ENCODE data around the gene SLC34A1. TPM values are rescaled to one million over a fixed set of nuclear protein-coding genes. Genes with fewer than 3 reads are reported as not detected.

The SLC34A1 gene
- total and polyA plus RNA-seq, 2 donors (not counting 1 experiment from before 2014, with no cell fraction given) = 0.06 TPM; not detected in 1

DNA sequence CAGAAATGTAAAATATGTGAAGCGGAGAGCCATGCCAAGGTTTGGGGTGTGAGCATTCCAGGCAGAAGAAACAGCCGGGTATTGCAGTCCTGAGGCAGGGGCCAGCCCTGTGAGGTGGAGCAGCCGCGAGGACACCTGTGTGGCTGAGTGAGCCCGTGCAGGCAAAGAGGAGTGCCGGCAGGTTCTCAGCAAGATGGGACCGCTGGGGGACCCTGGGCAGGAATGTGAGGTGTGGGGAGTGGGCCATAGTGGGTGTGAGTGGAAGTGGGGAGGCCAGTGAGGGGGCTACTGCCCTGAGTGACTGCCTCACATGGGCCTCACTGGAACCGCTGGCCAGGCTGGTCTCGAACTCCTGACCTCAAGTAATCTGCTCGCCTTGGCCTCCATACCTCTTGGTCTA, 54.2 kb downstream of the SLC34A1 start:
- DNase-seq (no peak), ATAC-seq (ENCODE audit: low read depth) (no peak)
- H3K27me3 Mint-ChIP-seq = no peaks in the 10 kb centered on the region
- Histone ChIP-seq H3K27me3 (replicated peaks in 1 of 4; ENCODE audit: control extremely low read depth in 1 of 4, control insufficient read depth in 3 of 4, insufficient read depth in 4 of 4, low read length in 3 of 4) (no peaks in the 10 kb centered on the region), H3K79me2 (ENCODE audit: control insufficient read depth, insufficient read depth, low read length) (peaks cover 39% of the 10 kb centered on the region), H3K36me3 (replicated peaks in 1 of 2; ENCODE audit: control extremely low read depth in 1 of 2, control insufficient read depth in 1 of 2, extremely low read depth in 1 of 2, insufficient read depth in 2 of 2, low read length in 1 of 2) (peaks cover 4 to 90% of the 10 kb centered on the region in 2 experiments), H3K4me2 (replicated peaks; ENCODE audit: low read depth, low read length, poor library complexity, severe bottlenecking) (no peak overlapping the region), H2AFZ (ENCODE audit: insufficient read depth, low read depth, low read length, poor library complexity, severe bottlenecking) (no peak overlapping the region), H3K9me3 (ENCODE audit: control extremely low read depth in 1 of 3, control insufficient read depth in 2 of 3, insufficient read depth in 1 of 3, low read length in 2 of 3) (no peaks in the 10 kb centered on the region), H3K4me3 (ENCODE audit: control extremely low read depth in 1 of 5, extremely low read depth in 1 of 5, insufficient read depth in 1 of 5, low read depth in 2 of 5, low read length in 4 of 5) (no peak overlapping the region), H3K27ac (ENCODE audit: low read length in 2 of 2) (no peak overlapping the region), H3K4me1 (ENCODE audit: control insufficient read depth in 2 of 2, insufficient read depth in 2 of 2, low read length in 2 of 2) (peaks cover 0 to 19% of the 10 kb centered on the region in 2 donors), H4K20me1 (ENCODE audit: control insufficient read depth, insufficient read depth, low read length, poor library complexity, severe bottlenecking) (peaks cover 98% of the 10 kb centered on the region), H3K9ac (ENCODE audit: low read length) (no peak overlapping the region)
- TF ChIP-seq, protein P1, sequence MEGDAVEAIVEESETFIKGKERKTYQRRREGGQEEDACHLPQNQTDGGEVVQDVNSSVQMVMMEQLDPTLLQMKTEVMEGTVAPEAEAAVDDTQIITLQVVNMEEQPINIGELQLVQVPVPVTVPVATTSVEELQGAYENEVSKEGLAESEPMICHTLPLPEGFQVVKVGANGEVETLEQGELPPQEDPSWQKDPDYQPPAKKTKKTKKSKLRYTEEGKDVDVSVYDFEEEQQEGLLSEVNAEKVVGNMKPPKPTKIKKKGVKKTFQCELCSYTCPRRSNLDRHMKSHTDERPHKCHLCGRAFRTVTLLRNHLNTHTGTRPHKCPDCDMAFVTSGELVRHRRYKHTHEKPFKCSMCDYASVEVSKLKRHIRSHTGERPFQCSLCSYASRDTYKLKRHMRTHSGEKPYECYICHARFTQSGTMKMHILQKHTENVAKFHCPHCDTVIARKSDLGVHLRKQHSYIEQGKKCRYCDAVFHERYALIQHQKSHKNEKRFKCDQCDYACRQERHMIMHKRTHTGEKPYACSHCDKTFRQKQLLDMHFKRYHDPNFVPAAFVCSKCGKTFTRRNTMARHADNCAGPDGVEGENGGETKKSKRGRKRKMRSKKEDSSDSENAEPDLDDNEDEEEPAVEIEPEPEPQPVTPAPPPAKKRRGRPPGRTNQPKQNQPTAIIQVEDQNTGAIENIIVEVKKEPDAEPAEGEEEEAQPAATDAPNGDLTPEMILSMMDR (IDR thresholded peaks at IDR 0.05) = no peak
- TF ChIP-seq EZH2 (IDR thresholded peaks at IDR 0.05; ENCODE audit: borderline replicate concordance, insufficient read depth, low read depth, low read length, poor library complexity, severe bottlenecking) = no peak
- H3K9me3 Mint-ChIP-seq (ENCODE audit: insufficient read depth) = no peaks in the 10 kb centered on the region
- intact Hi-C loops (cut with micrococcal nuclease) = no loop called here
- CTCF ChIA-PET = interaction anchor here (1.2 to 21.3 kb wide), 3 partner anchors 9 to 33 kb away, joined by 3 to 628 read pairs (median 143); partner anchors contain the start of genes F12, GRK6 and PFN3
- 98% methylated on average over 4 of the region's 10 CpGs for WGBS (ENCODE audit: insufficient coverage)
- H3K4me3 Mint-ChIP-seq = no peak overlapping the region
- H3K27ac Mint-ChIP-seq = peak overlapping the region; percentile 44
- peaks cover 18% of the 10 kb centered on the region for H3K4me1 Mint-ChIP-seq
- POLR2A ChIA-PET = no interaction called here

DNA sequence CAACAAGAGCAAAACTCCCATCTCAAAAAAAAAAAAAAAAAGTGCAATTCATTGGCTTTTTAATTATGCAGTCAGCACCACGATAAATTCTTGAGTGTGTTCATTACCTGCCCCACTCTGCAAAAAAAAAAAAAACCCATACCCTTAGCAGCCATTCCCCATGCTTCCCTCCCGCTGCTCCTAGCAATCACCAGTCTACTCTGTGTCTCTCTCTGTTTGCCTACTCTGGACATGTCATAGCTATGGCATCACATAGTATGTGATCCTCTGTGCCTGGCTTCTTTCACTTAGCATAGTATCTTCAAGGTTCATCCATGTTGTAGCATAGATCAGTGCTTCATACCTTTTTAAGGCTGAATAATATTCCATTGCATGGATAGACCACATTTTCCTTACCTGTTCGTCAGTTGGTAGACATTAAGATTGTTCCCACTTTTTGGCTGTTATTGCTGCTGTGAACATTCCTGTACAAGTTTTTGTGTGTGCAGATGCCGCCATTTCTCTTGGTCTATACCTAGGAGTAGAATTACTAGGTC, 55.4 kb downstream of the SLC34A1 start:
- peaks cover 4 to 82% of the 10 kb centered on the region in 2 experiments for H3K36me3 ChIP-seq (replicated peaks in 1 of 2; ENCODE audit: control extremely low read depth in 1 of 2, control insufficient read depth in 1 of 2, extremely low read depth in 1 of 2, insufficient read depth in 2 of 2, low read length in 1 of 2)
- Mint-ChIP-seq H3K27ac (peak overlapping the region; percentile 47), H3K27me3 (no peaks in the 10 kb centered on the region), H3K9me3 (ENCODE audit: insufficient read depth) (no peaks in the 10 kb centered on the region), H3K4me3 (no peak overlapping the region), H3K4me1 (peaks cover 22% of the 10 kb centered on the region)
- H3K27me3 ChIP-seq (replicated peaks in 1 of 4; ENCODE audit: control extremely low read depth in 1 of 4, control insufficient read depth in 3 of 4, insufficient read depth in 4 of 4, low read length in 3 of 4) = no peaks in the 10 kb centered on the region
- ChIA-PET CTCF (interaction anchor here (0.7 to 21.3 kb wide), 5 partner anchors 8 to 50 kb away, joined by 3 to 628 read pairs (median 3); partner anchors contain the start of genes F12, GRK6 and PFN3), POLR2A (interaction anchor here (10.8 kb wide), 1 partner anchor 8 kb away, joined by 103 read pairs; no protein-coding TSS in a partner anchor)
- 100% methylated on average over 2 of the region's 4 CpGs for WGBS (ENCODE audit: insufficient coverage)
- H3K4me2 ChIP-seq (replicated peaks; ENCODE audit: low read depth, low read length, poor library complexity, severe bottlenecking) = no peak overlapping the region
- H4K20me1 ChIP-seq (ENCODE audit: control insufficient read depth, insufficient read depth, low read length, poor library complexity, severe bottlenecking) = peaks cover 98% of the 10 kb centered on the region
- intact Hi-C loops (cut with micrococcal nuclease) = no loop called here
- peaks cover 1 to 14% of the 10 kb centered on the region in 2 donors for H3K4me1 ChIP-seq (ENCODE audit: control insufficient read depth in 2 of 2, insufficient read depth in 2 of 2, low read length in 2 of 2)
- H2AFZ ChIP-seq (ENCODE audit: insufficient read depth, low read depth, low read length, poor library complexity, severe bottlenecking) = no peak overlapping the region
- H3K27ac ChIP-seq (ENCODE audit: low read length in 2 of 2) = peak overlapping the region in 1 of 2 donors; percentile 19
- no peak overlapping the region for H3K4me3 ChIP-seq (ENCODE audit: control extremely low read depth in 1 of 5, extremely low read depth in 1 of 5, insufficient read depth in 1 of 5, low read depth in 2 of 5, low read length in 4 of 5)
- no peak for ATAC-seq (ENCODE audit: low read depth)
- no peak overlapping the region for H3K9ac ChIP-seq (ENCODE audit: low read length)
- H3K9me3 ChIP-seq (ENCODE audit: control extremely low read depth in 1 of 3, control insufficient read depth in 2 of 3, insufficient read depth in 1 of 3, low read length in 2 of 3) = no peaks in the 10 kb centered on the region
- H3K79me2 ChIP-seq (ENCODE audit: control insufficient read depth, insufficient read depth, low read length) = peaks cover 29% of the 10 kb centered on the region
- TF ChIP-seq, protein P1 (IDR thresholded peaks at IDR 0.05) = no peak
- no peak for TF ChIP-seq EZH2 (IDR thresholded peaks at IDR 0.05; ENCODE audit: borderline replicate concordance, insufficient read depth, low read depth, low read length, poor library complexity, severe bottlenecking)
- DNase-seq = no peak
